Common myeloid progenitor, CD34-positive (primary cell): ENCODE results near the gene RBFA.
"Not testable (repeated sequence)": the region's sequence is repeated elsewhere in the genome, so short reads cannot be mapped to it uniquely, and the experiment has no call there.

Experiments
- CTCF ChIA-PET: fragments of 350-600 bp; sonication (Branson Sonifier 250); formaldehyde crosslinking; loops from one replicate; lab custom pipeline; 2021; ENCODE audit warnings: antibody characterized with exemption; lab: Charles Lee
- POLR2A ChIA-PET: fragments of 350-600 bp; sonication (Branson Sonifier 250); formaldehyde crosslinking; loops from one replicate; lab custom pipeline; 2021; ENCODE audit warnings: antibody characterized with exemption; lab: Charles Lee
- DNase-seq, 3 donors: peaks; one replicate each; pipeline versions ENCODE4 v3.0.0 to v3.0.0-alpha.2; 2013
- H3K27ac ChIP-seq, 2 experiments: 1 replicate in 1 of 2; 2 replicates in 1 of 2; pipeline ENCODE4 v1.7.0; 2013; ENCODE audit warnings: inconsistent platforms in 2 of 2, low read length in 2 of 2, mild to moderate bottlenecking in 2 of 2, low read depth in 1 of 2, moderate library complexity in 1 of 2; ENCODE audit not compliant: severe bottlenecking in 2 of 2, insufficient read depth in 1 of 2, poor library complexity in 1 of 2
- H3K27me3 ChIP-seq, 5 experiments: replicated peaks in 2 of 5; 1 replicate in 3 of 5; 2 replicates in 2 of 5; pipeline versions ENCODE4 v1.6.1 to v1.7.0; 2013; ENCODE audit warnings: low read length in 4 of 5, mild to moderate bottlenecking in 2 of 5, moderate library complexity in 2 of 5, inconsistent platforms in 1 of 5; ENCODE audit not compliant: insufficient read depth in 5 of 5, control insufficient read depth in 4 of 5
- H3K36me3 ChIP-seq, 4 experiments: 1 replicate in 2 of 4; 2 replicates in 2 of 4; pipeline versions ENCODE4 v1.6.1 to v1.7.0; 2013; ENCODE audit warnings: low read length in 3 of 4, control low read depth in 1 of 4, mild to moderate bottlenecking in 1 of 4; ENCODE audit not compliant: control insufficient read depth in 4 of 4, insufficient read depth in 4 of 4
- H3K4me1 ChIP-seq, 4 experiments: 1 replicate in 3 of 4; 2 replicates in 1 of 4; pipeline versions ENCODE4 v1.6.1 to v1.7.1; 2013; ENCODE audit warnings: low read length in 3 of 4, mild to moderate bottlenecking in 3 of 4, control low read depth in 1 of 4, inconsistent platforms in 1 of 4, moderate library complexity in 1 of 4; ENCODE audit not compliant: control insufficient read depth in 4 of 4, insufficient read depth in 4 of 4; ENCODE audit errors: control extremely low read depth in 1 of 4
- H3K4me3 ChIP-seq, 7 experiments: 1 replicate in 4 of 7; 2 replicates in 3 of 7; pipeline versions ENCODE4 v1.5.1 to v1.7.0; 2013; ENCODE audit warnings: mild to moderate bottlenecking in 7 of 7, low read length in 6 of 7, moderate library complexity in 6 of 7, inconsistent platforms in 2 of 7, low read depth in 2 of 7, control low read depth in 1 of 7; ENCODE audit not compliant: insufficient read depth in 4 of 7, control insufficient read depth in 1 of 7; ENCODE audit errors: extremely low read depth in 1 of 7
- H3K9me3 ChIP-seq, 5 experiments: 1 replicate in 4 of 5; 2 replicates in 1 of 5; pipeline versions ENCODE4 v1.6.1 to v1.7.1; 2013; ENCODE audit warnings: low read length in 4 of 5, mild to moderate bottlenecking in 2 of 5, inconsistent platforms in 1 of 5, low read depth in 1 of 5, moderate library complexity in 1 of 5; ENCODE audit not compliant: control insufficient read depth in 4 of 5, insufficient read depth in 2 of 5; ENCODE audit errors: control extremely low read depth in 1 of 5
- WGBS: methylation state at CpG from one replicate; pipeline ENCODE4 v1.1.5; 2013; ENCODE audit not compliant: insufficient coverage; 5-methylcytosine and 5-hydroxymethylcytosine counted together

The RBFA gene

GRCh38 chr18:80027719-80028118 lies 6.5 kb upstream of the RBFA start:
- DNase-seq, H3K4me1 ChIP-seq, CTCF ChIA-PET, H3K27me3 ChIP-seq, H3K27ac ChIP-seq, H3K4me3 ChIP-seq, H3K36me3 ChIP-seq, POLR2A ChIA-PET: not testable (repeated sequence)
- H3K9me3 ChIP-seq: peaks cover 7 to 45% (median 33%) of the 10 kb centered on the region in 5 experiments

- no peak overlapping the region for H3K27ac ChIP-seq
- H3K4me1 ChIP-seq: peaks cover 0 to 14% (median 11%) of the 10 kb centered on the region in 4 experiments
- ChIA-PET CTCF (no interaction called here), POLR2A (no interaction called here)
- H3K9me3 ChIP-seq: peaks cover 4 to 29% (median 15%) of the 10 kb centered on the region in 5 experiments
- no peaks in the 10 kb centered on the region for H3K27me3 ChIP-seq
- no peak overlapping the region for H3K4me3 ChIP-seq
- H3K36me3 ChIP-seq: no peaks in the 10 kb centered on the region
- WGBS: no CpG with 5 or more reads among the region's 1 CpG
- DNase-seq: no peak
These were observed 4.5 kb upstream of the RBFA start for GRCh38 chr18:80029690-80030089.

- whole genome bisulfite sequencing: 2% methylated on average over 65 of the region's 90 CpGs
- peaks cover 0 to 9% (median 3%) of the 10 kb centered on the region in 5 experiments for H3K9me3 ChIP-seq
- peaks cover 3 to 26% (median 24%) of the 10 kb centered on the region in 4 experiments for H3K4me1 ChIP-seq
- peak overlapping the region; percentile 44 to 85 (median 75) for H3K4me3 ChIP-seq
- H3K27ac ChIP-seq: peak overlapping the region; percentile 50 to 77
- ChIA-PET POLR2A (interaction anchor here (1.0 to 1.5 kb wide), 4 partner anchors 45 to 89 kb away, joined by 3 to 6 read pairs (median 5); partner anchors contain the start of gene ADNP2), CTCF (no interaction called here)
- peaks cover 0 to 18% (median 9%) of the 10 kb centered on the region in 4 experiments for H3K36me3 ChIP-seq
- H3K27me3 ChIP-seq: no peaks in the 10 kb centered on the region
- DNase-seq: peak in 2 of 3 donors; percentile 90 to 93
These were observed 810 bp upstream of the RBFA start for GRCh38 chr18:80033181-80034067.

DNA sequence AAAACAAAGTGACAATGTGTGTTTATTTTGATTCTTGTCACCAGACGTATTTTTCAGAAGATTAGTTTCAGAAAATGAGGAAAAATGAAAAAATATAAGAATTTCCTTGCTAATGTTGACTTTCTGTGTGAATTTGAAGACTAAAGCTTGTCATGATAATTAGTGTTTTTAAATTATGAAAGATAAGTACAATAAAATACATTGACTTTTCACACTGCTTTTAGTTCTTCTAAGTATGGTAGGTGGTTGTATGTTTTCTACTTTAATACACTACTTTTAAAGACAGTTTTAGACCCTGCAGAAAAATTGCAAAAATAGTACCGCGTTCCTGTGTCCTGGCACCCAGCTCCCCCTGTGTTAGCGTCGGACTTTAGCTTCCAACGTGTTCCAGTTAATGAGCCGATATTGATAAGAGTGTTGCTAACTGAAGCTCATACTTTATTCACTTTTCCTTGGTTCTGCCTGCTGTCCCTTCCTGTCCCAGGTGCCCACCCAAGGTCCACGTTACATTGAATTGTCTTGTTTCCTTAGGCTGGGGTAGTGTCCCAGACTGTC lies 695 bp downstream of the RBFA start:
- Histone ChIP-seq H3K36me3 (peaks cover 0 to 31% (median 18%) of the 10 kb centered on the region in 4 experiments), H3K4me1 (peaks cover 3 to 26% (median 24%) of the 10 kb centered on the region in 4 experiments), H3K9me3 (peaks cover 0 to 4% (median 0%) of the 10 kb centered on the region in 5 experiments), H3K27me3 (no peaks in the 10 kb centered on the region), H3K4me3 (peak overlapping the region; percentile 50 to 91 (median 87)), H3K27ac (peak overlapping the region; percentile 42 to 74)
- ChIA-PET POLR2A (no interaction called here), CTCF (interaction anchor here (0.7 to 1.8 kb wide), 4 partner anchors 9 to 50 kb away, joined by 3 to 6 read pairs (median 4); no protein-coding TSS in a partner anchor)
- peak in 1 of 3 donors; percentile 4 for DNase-seq
- WGBS: 9% methylated on average over 6 of the region's 8 CpGs

GRCh38 chr18:80035997-80036396 lies 1.8 kb downstream of the RBFA start:
- Histone ChIP-seq H3K27me3 (no peaks in the 10 kb centered on the region), H3K4me1 (peaks cover 3 to 26% (median 24%) of the 10 kb centered on the region in 4 experiments), H3K9me3 (no peaks in the 10 kb centered on the region), H3K27ac (no peak overlapping the region), H3K36me3 (peaks cover 0 to 34% (median 20%) of the 10 kb centered on the region in 4 experiments), H3K4me3 (peak overlapping the region in 1 of 7 experiments; percentile 89)
- ChIA-PET CTCF (interaction anchor here (1.1 to 1.8 kb wide), 2 partner anchors 51 to 73 kb away, joined by 3 to 6 read pairs; partner anchors contain the start of gene ADNP2), POLR2A (no interaction called here)
- 100% methylated on average over 5 of the region's 7 CpGs for WGBS
- DNase-seq: no peak

GRCh38 chr18:80037300-80037699 lies 3.1 kb downstream of the RBFA start:
- Histone ChIP-seq H3K4me1 (peaks cover 3 to 26% (median 24%) of the 10 kb centered on the region in 4 experiments), H3K36me3 (peaks cover 0 to 38% (median 24%) of the 10 kb centered on the region in 4 experiments), H3K4me3 (no peak overlapping the region), H3K27ac (no peak overlapping the region), H3K9me3 (no peaks in the 10 kb centered on the region), H3K27me3 (no peaks in the 10 kb centered on the region)
- WGBS: 98% methylated on average over 11 of the region's 12 CpGs
- CTCF ChIA-PET: interaction anchor here (1.3 kb wide), 1 partner anchor 122 kb away, joined by 3 read pairs; no protein-coding TSS in a partner anchor
- POLR2A ChIA-PET: no interaction called here
- DNase-seq: no peak
